Transverse colon (tissue), 4 donors: ENCODE results near the gene CFAP46. TPM values are rescaled to one million over a fixed set of nuclear protein-coding genes. Genes with fewer than 3 reads are reported as not detected.

Source experiments
- DNase-seq: peaks from one replicate; pipeline ENCODE4 v3.0.0-alpha.2; 2019
- H3K27ac ChIP-seq, 4 donors: fragments of 200-600 bp; sonication (generic); 2 replicates each; pipeline ENCODE4 v1.5.1; 2016 to 2018; ENCODE audit warnings: inconsistent platforms in 4 of 4
- H3K27me3 ChIP-seq: fragments of 200-600 bp; sonication (generic); 2 replicates; pipeline ENCODE4 v1.5.1; 2017; ENCODE audit warnings: inconsistent platforms
- H3K36me3 ChIP-seq, 4 donors: fragments of 200-600 bp; sonication (generic); 2 replicates each; pipeline ENCODE4 v1.5.1; 2017 to 2019; ENCODE audit warnings: inconsistent platforms in 4 of 4
- H3K4me1 ChIP-seq, 4 donors: fragments of 200-600 bp; sonication (generic); 2 replicates each; pipeline ENCODE4 v1.5.1; 2017 to 2020; ENCODE audit warnings: inconsistent platforms in 4 of 4
- H3K4me3 ChIP-seq, 4 donors: fragments of 200-600 bp; sonication (generic); 1 replicate in 1 of 4; 2 replicates in 3 of 4; pipeline versions ENCODE4 v1.5.1 to v1.6.1; 2017 to 2019; ENCODE audit warnings: inconsistent platforms in 4 of 4
- H3K9me3 ChIP-seq, 2 donors: fragments of 200-600 bp; sonication (generic); 2 replicates each; pipeline ENCODE4 v1.5.1; 2017 to 2019; ENCODE audit warnings: inconsistent platforms in 2 of 2
- CTCF ChIP-seq, 5 experiments: fragments of 200-600 bp in 3 of 5; fragments of 450-650 bp in 2 of 5; sonication (generic) in 3 of 5; IDR thresholded peaks; 1 replicate in 2 of 5; 2 replicates in 3 of 5; pipeline ENCODE4 v1.5.1; 2016 to 2017; ENCODE audit warnings: antibody characterized with exemption in 5 of 5, inconsistent platforms in 3 of 5, mild to moderate bottlenecking in 2 of 5, moderate library complexity in 1 of 5
- EP300 ChIP-seq: sonication (generic); formaldehyde crosslinking; IDR thresholded peaks from one replicate; pipeline ENCODE4 v1.6.1; 2017; ENCODE audit warnings: antibody characterized with exemption, low read depth
- POLR2A ChIP-seq: fragments of 450-650 bp; IDR thresholded peaks from one replicate; pipeline ENCODE4 v1.6.1; 2016; ENCODE audit warnings: antibody characterized with exemption, mild to moderate bottlenecking, moderate library complexity
- POLR2AphosphoS5 ChIP-seq, 3 donors: sonication (generic); formaldehyde crosslinking; IDR thresholded peaks; one replicate each; pipeline ENCODE4 v1.6.1; 2016; ENCODE audit warnings: antibody characterized with exemption in 3 of 3
- WGBS, 2 donors: methylation state at CpG; one replicate each; pipeline ENCODE4 v1.1.5; 2018; ENCODE audit warnings: low coverage in 1 of 2; 5-methylcytosine and 5-hydroxymethylcytosine counted together
- in situ Hi-C, 4 donors: fragments of 200-750 bp; cut with MboI; loops; one replicate each; pipeline versions ENCODE4 v1.15.0 to v1.15.1; 2017; ENCODE audit warnings: low sequenced_read_pairs in 3 of 4, low pct_ligation_motif_present in 1 of 4, low pct_unique_long_range_greater_than_20kb in 1 of 4
- intact Hi-C: fragments of 100-400 bp; cut with DNase I; formaldehyde crosslinking; loops from one replicate; pipeline ENCODE4 v1.15.1; 2023; ENCODE audit warnings: low total_unique reads
- total RNA-seq, 4 donors: library from RNA; depleted of rRNA; stranded (reverse); fragments of >200 nt; gene quantifications; one replicate each; pipeline ENCODE4 v1.1.0, GENCODE V29; 2016

CFAP46 gene
- total RNA-seq, 4 donors from 2014 or later: not detected

- no peak for DNase-seq
- WGBS, 2 donors: 82% methylated on average over 17 of the region's 17 CpGs; no CpG with 5 or more reads in 1 of the 2 donors
Observed at GRCh38 chr10:132981173-132981555, 38.8 kb upstream of the CFAP46 start.

GRCh38 chr10:132980426-132981172, 38.2 kb upstream of the CFAP46 start:
- DNase-seq: no peak
- in situ Hi-C loops (no loop called here), intact Hi-C loops (no loop called here)
- TF ChIP-seq CTCF (IDR thresholded peaks at IDR 0.05): no peak
- no peak for TF ChIP-seq POLR2A
- no peak for TF ChIP-seq EP300
- no peak for TF ChIP-seq POLR2AphosphoS5 (IDR thresholded peaks at IDR 0.05)
- peaks cover 21% of the 10 kb centered on the region for H3K27me3 ChIP-seq
- H3K4me3 ChIP-seq: no peak overlapping the region
- H3K36me3 ChIP-seq: no peaks in the 10 kb centered on the region
- no peaks in the 10 kb centered on the region for H3K4me1 ChIP-seq
- H3K9me3 ChIP-seq: no peaks in the 10 kb centered on the region
- WGBS, 2 donors: 76% methylated on average over 22 of the region's 41 CpGs; no CpG with 5 or more reads in 1 of the 2 donors
- no peak overlapping the region for H3K27ac ChIP-seq

More at GRCh38 chr10:132981173-132981555, 38.8 kb upstream of the CFAP46 start:
- Histone ChIP-seq H3K36me3 (no peaks in the 10 kb centered on the region), H3K4me1 (no peaks in the 10 kb centered on the region), H3K9me3 (no peaks in the 10 kb centered on the region), H3K27me3 (peaks cover 17% of the 10 kb centered on the region), H3K4me3 (no peak overlapping the region), H3K27ac (no peak overlapping the region)
- in situ Hi-C loops: no loop called here
- intact Hi-C loops: no loop called here
- no peak for TF ChIP-seq EP300
- TF ChIP-seq POLR2A: no peak
- TF ChIP-seq POLR2AphosphoS5 (IDR thresholded peaks at IDR 0.05): no peak
- TF ChIP-seq CTCF (IDR thresholded peaks at IDR 0.05): no peak

GRCh38 chr10:132979491-132980425, 37.4 kb upstream of the CFAP46 start:
- DNase-seq: no peak
- no peak for TF ChIP-seq CTCF (IDR thresholded peaks at IDR 0.05)
- no peak for TF ChIP-seq POLR2AphosphoS5 (IDR thresholded peaks at IDR 0.05)
- TF ChIP-seq EP300: no peak
- no peak for TF ChIP-seq POLR2A
- Histone ChIP-seq H3K4me1 (no peaks in the 10 kb centered on the region), H3K4me3 (no peak overlapping the region), H3K36me3 (no peaks in the 10 kb centered on the region), H3K9me3 (no peaks in the 10 kb centered on the region), H3K27me3 (peaks cover 24% of the 10 kb centered on the region), H3K27ac (no peak overlapping the region)
- intact Hi-C loops (no loop called here), in situ Hi-C loops (no loop called here)
- 69 to 73% methylated on average over 4 to 24 of the region's 24 CpGs for WGBS, 2 donors

GRCh38 chr10:132978542-132978941, 36.2 kb upstream of the CFAP46 start:
- in situ Hi-C loops (no loop called here), intact Hi-C loops (no loop called here)
- no peaks in the 10 kb centered on the region for H3K9me3 ChIP-seq
- H3K4me1 ChIP-seq: no peaks in the 10 kb centered on the region
- H3K4me3 ChIP-seq: no peak overlapping the region
- 76% methylated on average over 9 of the region's 9 CpGs; no CpG with 5 or more reads in 1 of the 2 donors for WGBS, 2 donors
- peaks cover 34% of the 10 kb centered on the region for H3K27me3 ChIP-seq
- no peak for DNase-seq
- H3K36me3 ChIP-seq: no peaks in the 10 kb centered on the region
- no peak overlapping the region for H3K27ac ChIP-seq
- no peak for TF ChIP-seq POLR2A
- TF ChIP-seq POLR2AphosphoS5 (IDR thresholded peaks at IDR 0.05): no peak
- no peak for TF ChIP-seq EP300
- no peak for TF ChIP-seq CTCF (IDR thresholded peaks at IDR 0.05)
